Mucosa of rectum (tissue), 2 donors: Measurements from ENCODE around the gene CBY1.

Source experiments
- H3K27ac ChIP-seq, 2 donors: one replicate each; pipeline ENCODE4 v1.7.0; 2013; ENCODE audit warnings: inconsistent platforms in 2 of 2, low read depth in 2 of 2, low read length in 2 of 2
- H3K27me3 ChIP-seq, 2 donors: one replicate each; pipeline ENCODE4 v1.7.0; 2013; ENCODE audit warnings: low read length in 2 of 2; ENCODE audit not compliant: control insufficient read depth in 2 of 2, insufficient read depth in 2 of 2
- H3K36me3 ChIP-seq, 2 donors: one replicate each; pipeline ENCODE4 v1.7.0; 2013; ENCODE audit warnings: low read length in 2 of 2; ENCODE audit not compliant: control insufficient read depth in 2 of 2, insufficient read depth in 2 of 2
- H3K4me1 ChIP-seq, 2 donors: one replicate each; pipeline ENCODE4 v1.7.0; 2013; ENCODE audit warnings: low read length in 2 of 2, mild to moderate bottlenecking in 1 of 2; ENCODE audit not compliant: control insufficient read depth in 2 of 2, insufficient read depth in 2 of 2
- H3K4me3 ChIP-seq, 2 donors: one replicate each; pipeline ENCODE4 v1.7.0; 2013; ENCODE audit warnings: low read length in 2 of 2
- H3K9ac ChIP-seq, 2 donors: one replicate each; pipeline ENCODE4 v1.7.0; 2013; ENCODE audit warnings: low read length in 2 of 2, low read depth in 1 of 2, mild to moderate bottlenecking in 1 of 2
- H3K9me3 ChIP-seq, 2 donors: one replicate each; pipeline ENCODE4 v1.7.0; 2013; ENCODE audit warnings: low read length in 2 of 2; ENCODE audit not compliant: control insufficient read depth in 2 of 2
- donor health status: healthy.
- donor health status: Normal muscosa, but diverticular disease.

Gene CBY1

GRCh38 chr22:38709306-38709705 is 52.9 kb downstream of the CBY1 start:
- H3K4me1 ChIP-seq: peaks cover 25 to 27% of the 10 kb centered on the region in 2 donors
- H3K36me3 ChIP-seq: peaks cover 5 to 31% of the 10 kb centered on the region in 2 donors
- no peak overlapping the region for H3K27ac ChIP-seq
- no peaks in the 10 kb centered on the region for H3K27me3 ChIP-seq
- no peak overlapping the region for H3K4me3 ChIP-seq
- H3K9me3 ChIP-seq: no peaks in the 10 kb centered on the region
- H3K9ac ChIP-seq: no peak overlapping the region

GRCh38 chr22:38710351-38710750 is 53.9 kb downstream of the CBY1 start:
- no peaks in the 10 kb centered on the region for H3K27me3 ChIP-seq
- no peaks in the 10 kb centered on the region for H3K9me3 ChIP-seq
- H3K36me3 ChIP-seq: peaks cover 5 to 31% of the 10 kb centered on the region in 2 donors
- no peak overlapping the region for H3K9ac ChIP-seq
- peaks cover 18 to 21% of the 10 kb centered on the region in 2 donors for H3K4me1 ChIP-seq
- no peak overlapping the region for H3K27ac ChIP-seq
- H3K4me3 ChIP-seq: no peak overlapping the region

- Histone ChIP-seq H3K9me3 (no peaks in the 10 kb centered on the region), H3K36me3 (peaks cover 10 to 31% of the 10 kb centered on the region in 2 donors), H3K4me1 (peaks cover 18 to 21% of the 10 kb centered on the region in 2 donors)
Measured at GRCh38 chr22:38710866-38711265, 54.4 kb downstream of the CBY1 start.

GRCh38 chr22:38712486-38713207 is 56.2 kb downstream of the CBY1 start:
- Histone ChIP-seq H3K27ac (no peak overlapping the region), H3K27me3 (no peaks in the 10 kb centered on the region), H3K36me3 (peaks cover 19 to 49% of the 10 kb centered on the region in 2 donors), H3K9ac (no peak overlapping the region), H3K9me3 (no peaks in the 10 kb centered on the region), H3K4me3 (no peak overlapping the region), H3K4me1 (peaks cover 10% of the 10 kb centered on the region in 2 donors)

More at GRCh38 chr22:38710866-38711265, 54.4 kb downstream of the CBY1 start:
- H3K4me3 ChIP-seq: no peak overlapping the region
- H3K9ac ChIP-seq: no peak overlapping the region
- no peak overlapping the region for H3K27ac ChIP-seq
- H3K27me3 ChIP-seq: no peaks in the 10 kb centered on the region

GRCh38 chr22:38713921-38714320 is 57.5 kb downstream of the CBY1 start:
- Histone ChIP-seq H3K27ac (no peak overlapping the region), H3K9me3 (no peaks in the 10 kb centered on the region), H3K36me3 (peaks cover 19 to 49% of the 10 kb centered on the region in 2 donors), H3K9ac (no peak overlapping the region), H3K27me3 (no peaks in the 10 kb centered on the region), H3K4me3 (no peak overlapping the region), H3K4me1 (peaks cover 0 to 2% of the 10 kb centered on the region in 2 donors)

GRCh38 chr22:38715176-38715764 is 58.8 kb downstream of the CBY1 start:
- peaks cover 19 to 43% of the 10 kb centered on the region in 2 donors for H3K36me3 ChIP-seq
- no peak overlapping the region for H3K4me3 ChIP-seq
- H3K9me3 ChIP-seq: no peaks in the 10 kb centered on the region
- peaks cover 0 to 2% of the 10 kb centered on the region in 2 donors for H3K4me1 ChIP-seq
- no peaks in the 10 kb centered on the region for H3K27me3 ChIP-seq
- H3K9ac ChIP-seq: no peak overlapping the region
- no peak overlapping the region for H3K27ac ChIP-seq

- no peak overlapping the region for H3K27ac ChIP-seq
- no peaks in the 10 kb centered on the region for H3K9me3 ChIP-seq
- no peak overlapping the region for H3K9ac ChIP-seq
- H3K27me3 ChIP-seq: no peaks in the 10 kb centered on the region
- peaks cover 19 to 42% of the 10 kb centered on the region in 2 donors for H3K36me3 ChIP-seq
- no peak overlapping the region for H3K4me3 ChIP-seq
- H3K4me1 ChIP-seq: peaks cover 0 to 2% of the 10 kb centered on the region in 2 donors
Measured at GRCh38 chr22:38715852-38716251, 59.4 kb downstream of the CBY1 start.

- no peak overlapping the region for H3K27ac ChIP-seq
- no peaks in the 10 kb centered on the region for H3K9me3 ChIP-seq
- H3K9ac ChIP-seq: no peak overlapping the region
- no peak overlapping the region for H3K4me3 ChIP-seq
- H3K27me3 ChIP-seq: no peaks in the 10 kb centered on the region
- peaks cover 19 to 40% of the 10 kb centered on the region in 2 donors for H3K36me3 ChIP-seq
- H3K4me1 ChIP-seq: peaks cover 0 to 2% of the 10 kb centered on the region in 2 donors
Measured at GRCh38 chr22:38716271-38716670, 59.8 kb downstream of the CBY1 start.

- Histone ChIP-seq H3K9me3 (no peaks in the 10 kb centered on the region), H3K9ac (no peak overlapping the region), H3K27ac (no peak overlapping the region), H3K4me3 (no peak overlapping the region), H3K4me1 (peaks cover 0 to 2% of the 10 kb centered on the region in 2 donors), H3K36me3 (peaks cover 24 to 44% of the 10 kb centered on the region in 2 donors), H3K27me3 (no peaks in the 10 kb centered on the region)
Measured at GRCh38 chr22:38716826-38717225, 60.4 kb downstream of the CBY1 start.

GRCh38 chr22:38717244-38717643 is 60.8 kb downstream of the CBY1 start:
- Histone ChIP-seq H3K4me3 (no peak overlapping the region), H3K27ac (no peak overlapping the region), H3K36me3 (peaks cover 26 to 45% of the 10 kb centered on the region in 2 donors), H3K9me3 (no peaks in the 10 kb centered on the region), H3K27me3 (no peaks in the 10 kb centered on the region), H3K4me1 (peaks cover 0 to 2% of the 10 kb centered on the region in 2 donors), H3K9ac (no peak overlapping the region)
